Testis (tissue), 3 donors: Measurements from ENCODE around the gene GPATCH2L. TPM values are rescaled to one million over a fixed set of nuclear protein-coding genes. Genes with fewer than 3 reads are reported as not detected.

Source experiments
- DNase-seq: peaks from one replicate; pipeline ENCODE4 v3.0.0-alpha.2; 2019
- H3K27ac ChIP-seq, 2 donors: fragments of 200-600 bp; sonication (generic); one replicate each; pipeline ENCODE4 v1.5.1; 2019
- H3K27me3 ChIP-seq: fragments of 200-600 bp; sonication (generic); one replicate; pipeline ENCODE4 v1.5.1; 2019
- H3K36me3 ChIP-seq: fragments of 200-600 bp; sonication (generic); one replicate; pipeline ENCODE4 v1.5.1; 2017; ENCODE audit warnings: low read depth; ENCODE audit errors: missing control alignments
- H3K4me1 ChIP-seq: fragments of 200-600 bp; sonication (generic); one replicate; pipeline ENCODE4 v1.5.1; 2019
- H3K4me3 ChIP-seq, 2 donors: fragments of 200-600 bp; sonication (generic); one replicate each; pipeline ENCODE4 v1.5.1; 2017 to 2019
- H3K9me3 ChIP-seq: fragments of 200-600 bp; sonication (generic); one replicate; pipeline ENCODE4 v1.5.1; 2017
- CTCF ChIP-seq, 3 experiments: fragments of 450-650 bp in 2 of 3; fragments of 200-600 bp in 1 of 3; sonication (generic) in 1 of 3; IDR thresholded peaks; one replicate each; pipeline ENCODE4 v1.5.1; 2016 to 2019; ENCODE audit warnings: antibody characterized with exemption in 3 of 3, mild to moderate bottlenecking in 2 of 3, moderate library complexity in 1 of 3
- POLR2A ChIP-seq: fragments of 450-650 bp; IDR thresholded peaks from one replicate; pipeline ENCODE4 v1.6.1; 2017; ENCODE audit warnings: antibody characterized with exemption, mild to moderate bottlenecking, moderate library complexity
- WGBS, 2 donors: methylation state at CpG; one replicate each; pipeline ENCODE4 v1.1.5; 2018; 5-methylcytosine and 5-hydroxymethylcytosine counted together
- intact Hi-C: fragments of 100-400 bp; cut with DNase I; formaldehyde crosslinking; loops from one replicate; pipeline ENCODE4 v1.15.1; 2023; ENCODE audit warnings: low total_unique reads
- polyA plus RNA-seq: library from polyadenylated mRNA; stranded (reverse); fragments of 350-450 nt; fragmentation: Illumina TruSeq; extraction: RNeasy Lipid Tissue Mini Kit (QIAGEN cat#74804); gene quantifications from one replicate; pipeline ENCODE4 v1.2.3, GENCODE V29; 2014; ENCODE audit warnings: low read depth, low replicate concordance; ENCODE audit not compliant: insufficient read depth
- total RNA-seq, 2 donors: library from RNA; depleted of rRNA; stranded (reverse); fragments of >200 nt; gene quantifications; one replicate each; pipeline ENCODE4 v1.2.3, GENCODE V29; 2016

The GPATCH2L gene
- total and polyA plus RNA-seq, 3 donors from 2014 or later, result 39.9 to 87.2 (median 74.5) TPM

- no peak for DNase-seq
- 74 to 83% methylated on average over 5 of the region's 5 CpGs for WGBS, 2 donors
- no peaks in the 10 kb centered on the region for H3K9me3 ChIP-seq
- H3K27ac ChIP-seq, result no peak overlapping the region
- no peaks in the 10 kb centered on the region for H3K27me3 ChIP-seq
- H3K4me1 ChIP-seq, result no peaks in the 10 kb centered on the region
- no peaks in the 10 kb centered on the region for H3K36me3 ChIP-seq
- intact Hi-C loops, result no loop called here
- H3K4me3 ChIP-seq, result no peak overlapping the region
- TF ChIP-seq CTCF (IDR thresholded peaks at IDR 0.05), result no peak
- no peak for TF ChIP-seq POLR2A
These were observed 25.6 kb upstream of the GPATCH2L start for GRCh38 chr14:76126076-76126475.

- WGBS, 2 donors, result 57 to 86% methylated on average over 2 to 3 of the region's 3 CpGs
- Histone ChIP-seq H3K27ac (no peak overlapping the region), H3K27me3 (no peaks in the 10 kb centered on the region), H3K36me3 (no peaks in the 10 kb centered on the region), H3K4me3 (no peak overlapping the region), H3K9me3 (no peaks in the 10 kb centered on the region), H3K4me1 (no peaks in the 10 kb centered on the region)
- TF ChIP-seq CTCF (IDR thresholded peaks at IDR 0.05) (no peak), POLR2A (no peak)
- intact Hi-C loops, result no loop called here
- DNase-seq, result no peak
These were observed 21.7 kb upstream of the GPATCH2L start for GRCh38 chr14:76129851-76130576.

GRCh38 chr14:76131071-76131965 is 20.4 kb upstream of the GPATCH2L start:
- Histone ChIP-seq H3K36me3 (no peaks in the 10 kb centered on the region), H3K27ac (no peak overlapping the region), H3K4me3 (no peak overlapping the region), H3K27me3 (no peaks in the 10 kb centered on the region), H3K9me3 (no peaks in the 10 kb centered on the region), H3K4me1 (no peaks in the 10 kb centered on the region)
- intact Hi-C loops, result no loop called here
- 12 to 19% methylated on average over 25 to 27 of the region's 30 CpGs for WGBS, 2 donors
- no peak for DNase-seq
- TF ChIP-seq POLR2A (no peak), CTCF (IDR thresholded peaks at IDR 0.05) (no peak)

GRCh38 chr14:76133103-76133502 is 18.6 kb upstream of the GPATCH2L start:
- Histone ChIP-seq H3K36me3 (no peaks in the 10 kb centered on the region), H3K27me3 (no peaks in the 10 kb centered on the region), H3K27ac (no peak overlapping the region), H3K4me3 (no peak overlapping the region), H3K9me3 (no peaks in the 10 kb centered on the region), H3K4me1 (no peaks in the 10 kb centered on the region)
- TF ChIP-seq POLR2A (no peak), CTCF (IDR thresholded peaks at IDR 0.05) (no peak)
- no peak for DNase-seq
- intact Hi-C loops, result no loop called here
- 22 to 32% methylated on average over 4 of the region's 4 CpGs for WGBS, 2 donors
